Renal cortex interstitium (tissue), 11 donors: ENCODE measurements around the gene KCNQ1. TPM values are rescaled to one million over a fixed set of nuclear protein-coding genes. Genes with fewer than 3 reads are reported as not detected.

ENCODE experiments used
- DNase-seq, 11 donors: peaks; one replicate each; pipeline ENCODE4 v3.0.0-alpha.2; 2013; ENCODE audit warnings: low read depth in 9 of 11, low spot score in 4 of 11; ENCODE audit errors: extremely low read depth in 1 of 11
- polyA plus RNA-seq, 3 donors: library from polyadenylated mRNA; unstranded; fragments of 120-200 nt; gene quantifications; one replicate each; pipeline ENCODE4 v1.2.1, GENCODE V29; 2013; ENCODE audit not compliant: insufficient read length in 3 of 3

Gene KCNQ1
- polyA plus RNA-seq, 3 donors = 9.2 to 13.2 (median 10.6) TPM

- no peak for DNase-seq
Measured at GRCh38 chr11:2552210-2552609, 107.4 kb downstream of the KCNQ1 start.

- DNase-seq = no peak
Measured at GRCh38 chr11:2553198-2553597, 108.4 kb downstream of the KCNQ1 start.

- DNase-seq = no peak
Measured at GRCh38 chr11:2553886-2554285, 109.1 kb downstream of the KCNQ1 start.

- DNase-seq = no peak
Measured at GRCh38 chr11:2554338-2555207, 109.8 kb downstream of the KCNQ1 start.

GRCh38 chr11:2555336-2555735 lies 110.5 kb downstream of the KCNQ1 start:
- no peak for DNase-seq

GRCh38 chr11:2555891-2556290 lies 111.1 kb downstream of the KCNQ1 start:
- DNase-seq = no peak

- no peak for DNase-seq
Measured at GRCh38 chr11:2557381-2557780, 112.6 kb downstream of the KCNQ1 start.

GRCh38 chr11:2558397-2558796 lies 113.6 kb downstream of the KCNQ1 start:
- no peak for DNase-seq

- DNase-seq = no peak
Measured at GRCh38 chr11:2558861-2559526, 114.2 kb downstream of the KCNQ1 start.

- no peak for DNase-seq
Measured at GRCh38 chr11:2559527-2560311, 114.9 kb downstream of the KCNQ1 start.

- no peak for DNase-seq
Measured at GRCh38 chr11:2561696-2562581, 117.1 kb downstream of the KCNQ1 start.

- DNase-seq = no peak
Measured at GRCh38 chr11:2562890-2563212, 118.0 kb downstream of the KCNQ1 start.

- DNase-seq = no peak
Measured at GRCh38 chr11:2563213-2564007, 118.6 kb downstream of the KCNQ1 start.

GRCh38 chr11:2564008-2564530 lies 119.3 kb downstream of the KCNQ1 start:
- no peak for DNase-seq

GRCh38 chr11:2564588-2565425 lies 120.0 kb downstream of the KCNQ1 start:
- DNase-seq = no peak

- DNase-seq = no peak
Measured at GRCh38 chr11:2565447-2566222, 120.8 kb downstream of the KCNQ1 start.
